Smooth muscle cell (in vitro differentiated cells): ENCODE data around the gene MCC. TPM values are rescaled to one million over a fixed set of nuclear protein-coding genes. Genes with fewer than 3 reads are reported as not detected.

Source experiments
- DNase-seq: peaks from one replicate; lab custom pipeline; 2025; ENCODE audit not compliant: unreplicated experiment; lab: John Stamatoyannopoulos, UW
- H2AFZ ChIP-seq: fragments of 200-600 bp; sonication (generic); 2 replicates; pipeline ENCODE4 v1.6.0; 2016; ENCODE audit warnings: antibody characterized with exemption, low read depth, mild to moderate bottlenecking
- H3F3A ChIP-seq: fragments of 200-600 bp; sonication (generic); 2 replicates; pipeline ENCODE4 v1.6.0; 2017; ENCODE audit warnings: antibody characterized with exemption, low read depth
- H3K27ac ChIP-seq: fragments of 200-600 bp; sonication (generic); 2 replicates; pipeline ENCODE4 v1.5.1; 2016; ENCODE audit warnings: low read depth, mild to moderate bottlenecking
- H3K27me3 ChIP-seq: fragments of 200-600 bp; sonication (generic); 2 replicates; pipeline ENCODE4 v1.6.1; 2016; ENCODE audit warnings: low read depth, mild to moderate bottlenecking
- H3K36me3 ChIP-seq: fragments of 200-600 bp; sonication (generic); 2 replicates; pipeline ENCODE4 v1.5.1; 2016; ENCODE audit warnings: low read depth
- H3K4me1 ChIP-seq: fragments of 200-600 bp; sonication (generic); 2 replicates; pipeline ENCODE4 v1.5.1; 2016; ENCODE audit warnings: low read depth
- H3K4me2 ChIP-seq: fragments of 200-600 bp; sonication (generic); 2 replicates; pipeline ENCODE4 v1.6.0; 2016; ENCODE audit warnings: mild to moderate bottlenecking
- H3K4me3 ChIP-seq: fragments of 200-600 bp; sonication (generic); 2 replicates; pipeline ENCODE4 v1.5.1; 2016; ENCODE audit warnings: mild to moderate bottlenecking
- H3K79me2 ChIP-seq: fragments of 200-600 bp; sonication (generic); 2 replicates; pipeline ENCODE4 v1.6.0; 2016; ENCODE audit warnings: low read depth, mild to moderate bottlenecking
- H3K9ac ChIP-seq: fragments of 200-600 bp; sonication (generic); 2 replicates; pipeline ENCODE4 v1.6.0; 2016; ENCODE audit warnings: low read depth
- H3K9me3 ChIP-seq: fragments of 200-600 bp; sonication (generic); replicated peaks from 2 replicates; pipeline ENCODE4 v1.5.1; 2016; ENCODE audit warnings: low read depth
- H4K20me1 ChIP-seq: fragments of 200-600 bp; sonication (generic); 2 replicates; pipeline ENCODE4 v1.6.0; 2016; ENCODE audit warnings: low read depth
- WGBS: methylation state at CpG from one replicate; pipeline ENCODE4 v1.1.7; 2016; ENCODE audit warnings: low lambda C conversion rate; 5-methylcytosine and 5-hydroxymethylcytosine counted together
- polyA plus RNA-seq: library from polyadenylated mRNA; unstranded; fragments of >200 nt; fragmentation: Nextera tagmentation; extraction: Ambion mirVana; gene quantifications from 2 replicates; pipeline ENCODE4 v1.2.1, GENCODE V29; 2016
- total RNA-seq: library from RNA; depleted of rRNA; stranded (reverse); fragments of >200 nt; gene quantifications from 2 replicates; pipeline ENCODE4 v1.2.3, GENCODE V29; 2014
- TF ChIP-seq, protein P1 (sequence below): fragments of 200-600 bp; sonication (generic); IDR thresholded peaks from 2 replicates; pipeline ENCODE4 v1.5.1; 2017; ENCODE audit warnings: borderline replicate concordance, mild to moderate bottlenecking, antibody characterized with exemption; ENCODE audit not compliant: insufficient read depth, poor library complexity, severe bottlenecking

The MCC gene
- total and polyA plus RNA-seq, 2 experiments from 2014 or later = 5.8 to 19.2 TPM

DNA sequence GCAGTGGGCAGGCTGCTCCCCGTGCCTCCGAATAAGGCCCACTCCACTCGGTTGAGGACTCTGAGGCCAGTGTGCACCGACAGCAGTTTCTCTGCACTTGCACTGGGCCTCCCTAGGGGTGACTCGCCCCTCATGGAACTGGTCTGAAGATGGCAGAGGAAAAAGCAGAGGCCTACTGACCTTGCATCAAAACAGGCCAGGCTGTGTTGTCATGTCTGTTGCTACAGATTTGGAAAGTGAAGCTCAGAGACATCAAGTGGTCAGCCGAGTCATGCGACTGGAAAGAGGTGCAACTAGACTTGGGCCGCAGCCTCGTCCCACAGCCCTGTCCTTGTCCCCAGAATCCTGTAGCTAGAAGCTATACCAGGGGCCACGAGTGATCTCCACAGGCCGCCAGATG, 433.4 kb downstream of the MCC start:
- Histone ChIP-seq H3K27me3 (no peaks in the 10 kb centered on the region), H3F3A (no peaks in the 10 kb centered on the region), H3K9me3 (no peaks in the 10 kb centered on the region), H4K20me1 (no peaks in the 10 kb centered on the region), H3K4me1 (peaks cover 5% of the 10 kb centered on the region), H3K36me3 (no peaks in the 10 kb centered on the region), H3K4me2 (no peak overlapping the region), H2AFZ (no peak overlapping the region), H3K9ac (no peak overlapping the region), H3K79me2 (no peaks in the 10 kb centered on the region), H3K27ac (peak overlapping the region; percentile 75), H3K4me3 (no peak overlapping the region)
- DNase-seq = no peak
- 94% methylated on average over 11 of the region's 11 CpGs for WGBS
- TF ChIP-seq, protein P1, sequence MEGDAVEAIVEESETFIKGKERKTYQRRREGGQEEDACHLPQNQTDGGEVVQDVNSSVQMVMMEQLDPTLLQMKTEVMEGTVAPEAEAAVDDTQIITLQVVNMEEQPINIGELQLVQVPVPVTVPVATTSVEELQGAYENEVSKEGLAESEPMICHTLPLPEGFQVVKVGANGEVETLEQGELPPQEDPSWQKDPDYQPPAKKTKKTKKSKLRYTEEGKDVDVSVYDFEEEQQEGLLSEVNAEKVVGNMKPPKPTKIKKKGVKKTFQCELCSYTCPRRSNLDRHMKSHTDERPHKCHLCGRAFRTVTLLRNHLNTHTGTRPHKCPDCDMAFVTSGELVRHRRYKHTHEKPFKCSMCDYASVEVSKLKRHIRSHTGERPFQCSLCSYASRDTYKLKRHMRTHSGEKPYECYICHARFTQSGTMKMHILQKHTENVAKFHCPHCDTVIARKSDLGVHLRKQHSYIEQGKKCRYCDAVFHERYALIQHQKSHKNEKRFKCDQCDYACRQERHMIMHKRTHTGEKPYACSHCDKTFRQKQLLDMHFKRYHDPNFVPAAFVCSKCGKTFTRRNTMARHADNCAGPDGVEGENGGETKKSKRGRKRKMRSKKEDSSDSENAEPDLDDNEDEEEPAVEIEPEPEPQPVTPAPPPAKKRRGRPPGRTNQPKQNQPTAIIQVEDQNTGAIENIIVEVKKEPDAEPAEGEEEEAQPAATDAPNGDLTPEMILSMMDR = no peak

DNA sequence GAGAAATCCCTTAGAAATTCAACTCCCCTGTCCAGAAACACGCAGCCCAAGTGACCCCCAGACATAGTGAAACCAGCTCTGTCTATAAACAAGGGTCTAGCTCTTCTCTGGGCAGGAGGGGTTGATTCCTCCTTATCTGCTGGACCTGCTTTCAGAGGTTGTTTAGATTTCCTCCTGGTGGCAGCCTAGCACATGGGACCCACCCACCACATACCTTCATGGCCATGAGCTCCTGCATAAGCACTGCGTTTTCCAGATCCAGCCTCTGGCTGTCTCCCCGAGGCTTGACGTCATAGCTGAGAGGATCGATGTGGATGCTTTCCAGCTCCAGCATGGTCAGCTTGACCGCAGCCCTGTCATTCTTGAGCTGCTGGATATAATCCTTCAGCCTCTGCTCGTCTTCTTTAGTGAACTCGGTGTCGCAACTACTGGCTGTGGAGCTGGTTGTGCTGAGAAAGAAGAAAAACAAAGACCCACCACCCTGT, 434.7 kb downstream of the MCC start:
- WGBS = 50% methylated on average over 9 of the region's 9 CpGs
- peak overlapping the region; percentile 75 for H3K27ac ChIP-seq

DNA sequence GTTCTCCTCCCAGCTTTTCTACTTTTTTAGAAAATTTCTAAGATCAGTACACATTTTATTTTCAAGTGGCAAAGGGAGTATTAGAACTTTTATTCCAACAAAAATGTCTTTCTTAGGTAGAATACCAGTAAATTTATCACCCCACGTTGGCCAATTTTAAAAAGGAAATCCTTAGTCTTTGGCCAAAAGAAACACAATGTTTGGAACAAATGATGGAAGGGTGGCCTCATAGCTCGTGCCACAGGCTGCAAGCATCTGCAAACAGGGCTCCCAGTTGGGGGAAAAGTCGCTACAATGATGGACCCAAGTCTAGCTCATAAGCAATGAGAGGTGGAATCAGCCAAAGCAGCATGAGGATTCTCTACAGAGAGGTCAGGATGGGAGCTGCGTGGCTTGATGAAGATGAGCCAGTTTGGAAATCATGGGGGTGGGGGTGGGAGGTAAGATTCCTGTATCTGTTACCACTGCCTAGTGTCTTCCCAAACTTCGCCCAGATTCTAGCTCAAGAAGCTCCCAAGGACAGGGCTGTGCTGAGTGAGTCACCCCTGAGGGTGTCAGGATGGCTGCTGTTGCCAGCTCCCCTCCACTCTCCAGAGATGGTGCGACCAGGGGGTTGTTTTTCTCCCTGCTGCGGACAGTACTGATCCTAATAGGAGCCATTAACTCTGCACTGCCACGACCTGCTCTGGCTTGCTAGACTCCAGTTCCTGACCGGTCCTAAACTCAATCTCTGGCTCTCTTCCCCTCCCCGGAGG, 436.0 kb downstream of the MCC start:
- no peak for DNase-seq

More for the DNA sequence above, 434.7 kb downstream of the MCC start:
- H3K4me2 ChIP-seq = no peak overlapping the region
- no peak for DNase-seq
- no peaks in the 10 kb centered on the region for H3K4me1 ChIP-seq
- H4K20me1 ChIP-seq = no peaks in the 10 kb centered on the region
- no peaks in the 10 kb centered on the region for H3F3A ChIP-seq
- no peak overlapping the region for H3K9ac ChIP-seq
- H3K27me3 ChIP-seq = no peaks in the 10 kb centered on the region
- H3K36me3 ChIP-seq = no peaks in the 10 kb centered on the region
- H3K4me3 ChIP-seq = no peak overlapping the region
- H2AFZ ChIP-seq = no peak overlapping the region
- H3K9me3 ChIP-seq = no peaks in the 10 kb centered on the region
- H3K79me2 ChIP-seq = no peaks in the 10 kb centered on the region
- TF ChIP-seq, protein P1 = no peak

More for the DNA sequence above, 436.0 kb downstream of the MCC start:
- Histone ChIP-seq H3K4me2 (no peak overlapping the region), H3K79me2 (no peaks in the 10 kb centered on the region), H2AFZ (no peak overlapping the region), H3K27ac (peak overlapping the region; percentile 73), H3K36me3 (no peaks in the 10 kb centered on the region), H3K9ac (no peak overlapping the region), H3K9me3 (no peaks in the 10 kb centered on the region), H3K4me3 (no peak overlapping the region), H3F3A (no peaks in the 10 kb centered on the region), H3K4me1 (no peaks in the 10 kb centered on the region), H4K20me1 (no peaks in the 10 kb centered on the region), H3K27me3 (no peaks in the 10 kb centered on the region)
- TF ChIP-seq, protein P1 = no peak
- 88% methylated on average over 10 of the region's 10 CpGs for WGBS
